ENCODE measurements around the gene NFAM1. TPM values are rescaled to one million over a fixed set of nuclear protein-coding genes. Genes with fewer than 3 reads are reported as not detected.

Gene NFAM1
- total RNA-seq, 4 donors from 2014 or later = 0.26 to 1.1 (median 0.64) TPM; not detected in 1

DNA sequence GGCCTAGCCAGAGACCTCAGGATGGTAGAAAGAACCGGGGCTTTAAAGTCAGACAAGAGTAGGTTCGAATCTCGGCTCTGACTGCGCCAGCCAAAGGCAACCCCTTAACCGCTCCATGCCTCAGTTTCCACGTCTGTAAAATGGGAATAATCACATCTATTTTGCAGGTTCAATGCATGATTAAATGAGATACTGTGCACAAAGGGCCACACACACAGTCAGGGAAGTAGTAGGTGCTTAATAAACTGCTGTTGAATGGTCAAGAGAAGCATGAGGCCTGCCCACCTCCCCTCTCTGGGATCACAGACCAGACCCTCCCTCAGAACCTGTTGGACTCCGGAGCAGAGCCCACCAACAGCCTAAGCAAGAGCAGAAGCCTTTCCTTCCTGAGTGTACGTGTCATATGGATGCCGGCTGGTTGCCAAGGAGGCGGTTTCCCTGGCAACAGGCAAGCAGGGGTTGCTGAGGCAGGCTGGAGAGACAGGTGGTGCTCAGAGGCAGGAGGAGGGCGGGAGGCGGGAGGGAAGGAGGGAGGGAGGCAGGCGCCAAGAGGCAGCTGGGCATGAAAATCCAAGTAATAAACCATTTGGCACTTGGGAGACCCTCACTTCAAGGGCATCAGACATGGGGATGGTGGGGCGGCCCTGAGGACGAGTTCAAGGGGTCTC lies 43.9 kb downstream of the NFAM1 start:
- no peak for DNase-seq
- Histone ChIP-seq H3K4me1 (no peaks in the 10 kb centered on the region), H3K27me3 (no peaks in the 10 kb centered on the region), H3K36me3 (no peaks in the 10 kb centered on the region), H3K9me3 (no peaks in the 10 kb centered on the region), H3K4me3 (no peak overlapping the region), H3K27ac (no peak overlapping the region)
- intact Hi-C loops (cut with DNase I; ENCODE audit: low total_unique reads) = no loop called here
- TF ChIP-seq POLR2A (IDR thresholded peaks at IDR 0.05) = no peak
- TF ChIP-seq, protein P1, sequence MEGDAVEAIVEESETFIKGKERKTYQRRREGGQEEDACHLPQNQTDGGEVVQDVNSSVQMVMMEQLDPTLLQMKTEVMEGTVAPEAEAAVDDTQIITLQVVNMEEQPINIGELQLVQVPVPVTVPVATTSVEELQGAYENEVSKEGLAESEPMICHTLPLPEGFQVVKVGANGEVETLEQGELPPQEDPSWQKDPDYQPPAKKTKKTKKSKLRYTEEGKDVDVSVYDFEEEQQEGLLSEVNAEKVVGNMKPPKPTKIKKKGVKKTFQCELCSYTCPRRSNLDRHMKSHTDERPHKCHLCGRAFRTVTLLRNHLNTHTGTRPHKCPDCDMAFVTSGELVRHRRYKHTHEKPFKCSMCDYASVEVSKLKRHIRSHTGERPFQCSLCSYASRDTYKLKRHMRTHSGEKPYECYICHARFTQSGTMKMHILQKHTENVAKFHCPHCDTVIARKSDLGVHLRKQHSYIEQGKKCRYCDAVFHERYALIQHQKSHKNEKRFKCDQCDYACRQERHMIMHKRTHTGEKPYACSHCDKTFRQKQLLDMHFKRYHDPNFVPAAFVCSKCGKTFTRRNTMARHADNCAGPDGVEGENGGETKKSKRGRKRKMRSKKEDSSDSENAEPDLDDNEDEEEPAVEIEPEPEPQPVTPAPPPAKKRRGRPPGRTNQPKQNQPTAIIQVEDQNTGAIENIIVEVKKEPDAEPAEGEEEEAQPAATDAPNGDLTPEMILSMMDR (IDR thresholded peaks at IDR 0.05) = no peak

DNA sequence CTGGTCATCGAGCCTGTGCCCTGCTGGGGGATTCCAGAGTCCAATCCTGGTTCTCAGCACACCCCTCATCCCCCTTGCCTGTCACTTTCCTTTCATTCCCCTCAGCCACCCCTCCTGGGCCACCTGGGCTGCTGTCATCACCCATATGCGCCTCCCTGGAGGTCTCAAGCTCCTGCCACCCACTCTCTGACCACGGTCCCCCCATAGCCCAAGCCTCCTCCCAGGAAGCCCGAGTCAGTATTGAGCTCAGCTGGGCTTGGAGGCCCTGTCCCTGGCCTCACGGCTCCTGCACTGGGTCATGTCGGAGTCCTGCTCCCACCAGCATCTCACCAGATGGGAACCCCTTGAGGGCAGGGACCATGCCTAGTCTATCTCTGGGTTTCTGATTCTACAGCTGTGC lies 44.6 kb downstream of the NFAM1 start:
- Histone ChIP-seq H3K9me3 (no peaks in the 10 kb centered on the region), H3K27ac (no peak overlapping the region), H3K4me3 (no peak overlapping the region), H3K4me1 (no peaks in the 10 kb centered on the region), H3K27me3 (no peaks in the 10 kb centered on the region), H3K36me3 (no peaks in the 10 kb centered on the region)
- no peak for DNase-seq
- intact Hi-C loops (cut with DNase I; ENCODE audit: low total_unique reads) = no loop called here
- no peak for TF ChIP-seq POLR2A (IDR thresholded peaks at IDR 0.05)
- TF ChIP-seq, protein P1 (IDR thresholded peaks at IDR 0.05) = no peak

DNA sequence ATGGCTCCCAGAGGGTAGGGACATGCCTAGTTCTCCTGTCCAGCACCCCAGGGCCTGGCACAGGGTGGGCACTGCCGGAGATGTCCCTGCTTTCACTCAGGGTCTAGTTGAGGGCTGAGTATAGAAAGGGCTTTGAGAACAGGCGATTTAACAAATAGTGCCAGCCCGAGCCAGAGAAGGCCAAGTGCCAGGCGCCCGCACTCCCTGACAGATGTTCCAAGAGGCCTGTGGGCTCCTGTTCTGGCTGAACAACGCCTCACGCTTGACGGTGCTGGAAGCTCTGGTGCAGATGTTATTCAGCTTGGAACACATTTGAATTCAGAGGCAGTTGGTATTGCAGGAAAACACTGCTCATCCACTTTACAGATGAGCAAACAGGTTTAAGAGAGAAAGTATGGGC lies 46.5 kb downstream of the NFAM1 start:
- no peak overlapping the region for H3K27ac ChIP-seq
- intact Hi-C loops (cut with DNase I; ENCODE audit: low total_unique reads) = no loop called here
- H3K9me3 ChIP-seq = no peaks in the 10 kb centered on the region
- no peaks in the 10 kb centered on the region for H3K27me3 ChIP-seq
- TF ChIP-seq, protein P1 (IDR thresholded peaks at IDR 0.05) = no peak
- no peak for TF ChIP-seq POLR2A (IDR thresholded peaks at IDR 0.05)
- no peaks in the 10 kb centered on the region for H3K36me3 ChIP-seq
- H3K4me3 ChIP-seq = no peak overlapping the region
- no peak for DNase-seq
- no peaks in the 10 kb centered on the region for H3K4me1 ChIP-seq

DNA sequence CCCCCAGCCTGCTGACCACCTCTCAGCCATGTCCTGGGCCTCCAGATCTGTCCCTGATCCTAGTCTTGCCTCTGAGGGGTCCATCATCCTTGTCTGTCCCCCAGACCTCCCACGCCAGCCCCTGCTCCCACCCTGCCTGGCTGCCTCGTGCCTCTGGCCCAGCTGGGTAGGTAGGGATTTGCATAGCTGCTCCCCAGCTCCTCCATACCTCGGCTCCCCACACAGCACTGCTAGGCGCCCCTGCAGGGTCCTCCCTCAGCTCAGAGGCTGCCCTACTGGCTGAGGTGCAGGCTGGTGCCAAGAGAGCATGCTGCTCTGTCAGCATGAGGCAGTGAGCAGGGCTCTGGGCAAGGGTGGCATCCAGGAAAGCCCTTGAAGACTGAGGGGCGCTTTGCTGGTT lies 47.7 kb downstream of the NFAM1 start:
- intact Hi-C loops (cut with DNase I; ENCODE audit: low total_unique reads) = no loop called here

DNA sequence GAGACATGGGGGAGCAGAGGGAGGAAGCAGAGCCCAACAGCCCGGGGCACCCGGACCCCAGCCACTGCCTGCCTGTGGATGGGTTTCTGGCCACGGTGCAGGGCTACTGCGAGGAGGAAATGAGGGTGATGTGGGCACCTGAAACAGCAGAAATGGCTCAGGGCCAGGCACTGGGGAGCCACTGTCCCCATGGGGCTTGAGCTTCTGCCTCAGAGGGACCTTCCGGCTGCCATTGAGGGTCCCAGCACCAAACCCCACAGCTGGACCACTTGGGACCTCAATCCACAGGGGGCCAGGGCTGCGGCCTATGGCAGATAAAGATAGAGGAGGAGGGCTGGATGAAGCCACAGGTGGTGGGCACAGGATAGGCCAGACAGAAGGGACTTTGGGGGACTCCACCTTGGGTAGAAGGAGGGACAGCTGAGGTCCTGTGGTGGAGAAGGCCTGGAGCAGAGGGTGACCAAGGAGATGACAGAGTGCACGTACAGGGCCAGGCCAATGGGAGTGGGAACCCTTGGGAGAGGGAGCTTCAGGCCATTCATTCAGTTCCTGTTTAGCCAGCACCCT lies 48.3 kb downstream of the NFAM1 start:
- no peaks in the 10 kb centered on the region for H3K4me1 ChIP-seq
- H3K9me3 ChIP-seq = no peaks in the 10 kb centered on the region
- no peaks in the 10 kb centered on the region for H3K36me3 ChIP-seq
- TF ChIP-seq, protein P1 (IDR thresholded peaks at IDR 0.05) = no peak
- no peak for TF ChIP-seq POLR2A (IDR thresholded peaks at IDR 0.05)
- no peak overlapping the region for H3K27ac ChIP-seq
- no peaks in the 10 kb centered on the region for H3K27me3 ChIP-seq
- no peak overlapping the region for H3K4me3 ChIP-seq
- DNase-seq = no peak
- intact Hi-C loops (cut with DNase I; ENCODE audit: low total_unique reads) = no loop called here

More for the DNA sequence above, 47.7 kb downstream of the NFAM1 start:
- Histone ChIP-seq H3K27ac (no peak overlapping the region), H3K4me3 (no peak overlapping the region), H3K36me3 (no peaks in the 10 kb centered on the region), H3K9me3 (no peaks in the 10 kb centered on the region), H3K27me3 (no peaks in the 10 kb centered on the region), H3K4me1 (no peaks in the 10 kb centered on the region)
- no peak for DNase-seq
- no peak for TF ChIP-seq POLR2A (IDR thresholded peaks at IDR 0.05)
- TF ChIP-seq, protein P1 (IDR thresholded peaks at IDR 0.05) = no peak

Data from uterus (tissue), 4 donors.